Skin epidermis (tissue), 12 donors: Measurements from ENCODE around the gene TGM2.

Experiments used
- H3K27ac ChIP-seq, 21 experiments: fragments of 200-600 bp; sonication (generic) in 11 of 21; one replicate each; pipeline ENCODE4 v1.5.0; 2020; ENCODE audit warnings: mild to moderate bottlenecking in 3 of 21, inconsistent platforms in 2 of 21, moderate library complexity in 2 of 21
- H3K4me3 ChIP-seq, 7 experiments: fragments of 200-600 bp; sonication (generic) in 2 of 7; one replicate each; pipeline ENCODE4 v1.5.0; 2020; ENCODE audit warnings: inconsistent platforms in 2 of 7, mild to moderate bottlenecking in 2 of 7, moderate library complexity in 1 of 7

Gene TGM2

DNA sequence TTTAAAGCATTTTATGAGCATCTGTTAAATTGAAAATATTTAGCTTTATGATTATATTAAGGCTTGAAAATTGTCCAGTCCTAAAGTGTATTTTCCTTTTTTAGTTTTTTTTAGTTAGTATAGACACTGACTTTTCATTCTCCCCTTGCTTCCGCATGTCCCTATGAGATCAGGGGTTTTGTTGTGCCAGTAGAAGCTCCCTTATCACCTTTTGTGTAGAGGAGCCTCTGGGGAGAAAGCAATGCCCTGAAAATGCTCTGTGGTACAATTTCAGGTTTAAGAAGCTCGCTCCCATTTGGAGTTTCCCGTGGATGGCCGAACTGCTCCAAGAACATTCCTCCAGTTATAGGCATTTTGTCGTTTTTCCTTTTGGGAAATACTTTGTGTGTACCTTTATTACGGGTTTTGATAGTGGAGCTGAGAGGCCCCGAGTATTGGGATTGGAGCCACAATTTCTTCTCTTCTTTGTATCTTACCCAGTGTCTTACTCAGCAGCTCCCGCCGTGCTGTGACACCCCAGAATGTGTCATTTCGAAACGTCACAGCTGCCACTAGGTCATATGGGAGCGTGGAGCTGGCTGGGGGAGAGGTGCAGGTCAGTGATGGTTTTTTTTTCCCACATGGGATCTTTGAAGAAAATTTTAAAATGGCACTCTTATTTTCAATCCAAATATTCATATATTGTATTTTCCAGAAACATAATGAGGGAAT lies 81.6 kb downstream of the TGM2 start:
- H3K27ac ChIP-seq: no peak overlapping the region
- no peak overlapping the region for H3K4me3 ChIP-seq

DNA sequence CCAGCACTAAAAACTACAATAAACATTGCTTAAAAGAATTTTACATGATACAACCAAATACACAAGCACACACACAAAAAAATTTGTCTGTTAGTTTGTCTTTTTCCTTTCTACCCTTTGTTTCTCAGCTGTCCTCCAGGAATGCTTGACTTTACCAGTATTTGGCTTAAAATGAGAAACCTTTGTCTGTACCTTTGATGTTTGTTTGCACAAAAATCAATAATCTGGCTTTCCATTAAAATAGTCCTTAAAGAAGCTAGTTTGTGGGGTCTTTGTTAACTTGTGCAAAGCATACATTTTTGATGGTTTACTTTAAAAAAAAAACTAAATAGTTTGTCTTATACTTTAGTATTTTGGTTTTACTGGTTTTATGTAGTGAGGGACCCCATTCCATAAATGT lies 82.2 kb downstream of the TGM2 start:
- H3K4me3 ChIP-seq: no peak overlapping the region
- no peak overlapping the region for H3K27ac ChIP-seq

GRCh38 chr20:38081575-38081974 lies 83.5 kb downstream of the TGM2 start:
- Histone ChIP-seq H3K4me3 (no peak overlapping the region), H3K27ac (no peak overlapping the region)

DNA sequence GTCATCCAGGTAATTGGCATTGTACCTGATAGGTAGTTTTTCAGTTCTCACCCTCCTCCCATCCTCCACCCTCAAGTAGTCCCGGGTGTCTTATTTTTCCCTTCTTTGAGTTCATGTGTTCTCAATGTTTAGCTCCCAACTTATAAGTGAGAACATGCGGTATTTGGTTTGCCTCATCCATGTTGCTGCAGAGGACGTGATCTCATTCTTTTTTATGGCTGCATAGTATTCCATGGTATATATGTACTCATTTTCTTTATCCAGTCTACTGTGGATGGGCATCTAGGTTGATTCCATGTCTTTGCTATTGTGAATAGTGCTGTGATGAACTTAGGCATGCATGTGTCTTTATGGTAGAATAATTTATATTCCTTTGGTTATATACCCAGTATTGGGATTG lies 85.7 kb downstream of the TGM2 start:
- no peak overlapping the region for H3K27ac ChIP-seq

DNA sequence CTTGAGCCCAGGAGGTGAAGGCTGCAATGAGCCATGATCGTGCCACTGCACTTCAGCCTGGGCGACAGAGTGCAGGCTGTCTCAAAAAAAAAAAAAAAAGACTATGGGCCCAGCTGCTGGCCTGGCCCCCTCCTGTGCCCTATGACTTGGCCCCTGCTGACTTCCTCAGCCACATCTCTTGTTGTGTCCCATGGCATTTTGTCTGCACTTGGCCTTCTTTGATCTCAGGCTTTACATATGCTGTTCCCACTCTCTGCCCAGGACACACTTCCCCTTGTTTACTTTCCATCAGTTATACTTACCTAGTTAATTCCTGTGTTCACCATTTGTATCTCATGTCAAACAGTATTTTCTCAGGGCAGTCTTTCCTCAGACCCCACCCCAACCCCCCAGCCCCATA lies 87.0 kb downstream of the TGM2 start:
- no peak overlapping the region for H3K27ac ChIP-seq
- no peak overlapping the region for H3K4me3 ChIP-seq

More for the DNA sequence above, 85.7 kb downstream of the TGM2 start:
- H3K4me3 ChIP-seq: no peak overlapping the region
